Measurements from ENCODE around the gene ARHGEF19.
"Not testable (repeated sequence)": the region's sequence is repeated elsewhere in the genome, so short reads cannot be mapped to it uniquely, and the experiment has no call there.

The ARHGEF19 gene

GRCh38 chr1:16212251-16212961, at the start of gene ARHGEF19:
Gene ARHGEF19, minus strand, starts transcription at chr1:16212652. Its CDS starts 3,598 bp downstream, at chr1:16209054.
- DNase-seq (ENCODE audit: low read depth), result no peak
- no peak within 1 kb of the TSS for H3K4me3 ChIP-seq (ENCODE audit: control insufficient read depth, low read depth, low read length)
- TF ChIP-seq CTCF (IDR thresholded peaks at IDR 0.05; ENCODE audit: control insufficient read depth, insufficient read depth, low read depth, low read length, missing control alignments), result no peak

GRCh38 chr1:16262067-16262466, 49.6 kb upstream of the ARHGEF19 start:
- no peak for DNase-seq (ENCODE audit: low read depth)
- TF ChIP-seq CTCF (IDR thresholded peaks at IDR 0.05; ENCODE audit: control insufficient read depth, insufficient read depth, low read depth, low read length, missing control alignments), result no peak
- no peak overlapping the region for H3K4me3 ChIP-seq (ENCODE audit: control insufficient read depth, low read depth, low read length)

GRCh38 chr1:16260814-16261213, 48.4 kb upstream of the ARHGEF19 start:
- H3K4me3 ChIP-seq (ENCODE audit: control insufficient read depth, low read depth, low read length), result no peak overlapping the region
- no peak for TF ChIP-seq CTCF (IDR thresholded peaks at IDR 0.05; ENCODE audit: control insufficient read depth, insufficient read depth, low read depth, low read length, missing control alignments)
- no peak for DNase-seq (ENCODE audit: low read depth)

- no peak for DNase-seq (ENCODE audit: low read depth)
- H3K4me3 ChIP-seq (ENCODE audit: control insufficient read depth, low read depth, low read length), result no peak overlapping the region
- TF ChIP-seq CTCF (IDR thresholded peaks at IDR 0.05; ENCODE audit: control insufficient read depth, insufficient read depth, low read depth, low read length, missing control alignments), result no peak
Measured at GRCh38 chr1:16258591-16259135, 46.2 kb upstream of the ARHGEF19 start.

- no peak overlapping the region for H3K4me3 ChIP-seq (ENCODE audit: control insufficient read depth, low read depth, low read length)
- TF ChIP-seq CTCF (IDR thresholded peaks at IDR 0.05; ENCODE audit: control insufficient read depth, insufficient read depth, low read depth, low read length, missing control alignments), result no peak
- no peak for DNase-seq (ENCODE audit: low read depth)
Measured at GRCh38 chr1:16257968-16258367, 45.5 kb upstream of the ARHGEF19 start.

- not testable (repeated sequence) for DNase-seq (ENCODE audit: low read depth)
Measured at GRCh38 chr1:16257556-16257955, 45.1 kb upstream of the ARHGEF19 start.

GRCh38 chr1:16256478-16256877, 44.0 kb upstream of the ARHGEF19 start:
- DNase-seq (ENCODE audit: low read depth), result no peak
- TF ChIP-seq CTCF (IDR thresholded peaks at IDR 0.05; ENCODE audit: control insufficient read depth, insufficient read depth, low read depth, low read length, missing control alignments), result no peak
- H3K4me3 ChIP-seq (ENCODE audit: control insufficient read depth, low read depth, low read length), result no peak overlapping the region

More at GRCh38 chr1:16257556-16257955, 45.1 kb upstream of the ARHGEF19 start:
- not testable (repeated sequence) for H3K4me3 ChIP-seq (ENCODE audit: control insufficient read depth, low read depth, low read length)
